Cardiac muscle cell (in vitro differentiated cells and primary cell): Measurements from ENCODE around the gene EHF. TPM values are rescaled to one million over a fixed set of nuclear protein-coding genes. Genes with fewer than 3 reads are reported as not detected.

Experiments used
- DNase-seq, 2 donors: peaks; one replicate each; pipeline versions ENCODE4 v3.0.0 to v3.0.0-alpha.2; 2010 to 2017; ENCODE audit warnings: low read depth in 1 of 2, low spot score in 1 of 2
- H3K27ac ChIP-seq: fragments of 200-600 bp; sonication (generic); 2 replicates; pipeline ENCODE4 v1.5.1; 2016
- H3K27me3 ChIP-seq: fragments of 200-600 bp; sonication (generic); 2 replicates; pipeline ENCODE4 v1.6.0; 2016; ENCODE audit warnings: control low read depth
- H3K36me3 ChIP-seq: fragments of 200-600 bp; sonication (generic); 2 replicates; pipeline ENCODE4 v1.5.1; 2016; ENCODE audit warnings: control low read depth
- H3K4me1 ChIP-seq: fragments of 200-600 bp; sonication (generic); 2 replicates; pipeline ENCODE4 v1.8.1; 2017; ENCODE audit warnings: low read depth, mild to moderate bottlenecking, mixed run types
- H3K4me3 ChIP-seq: fragments of 200-600 bp; sonication (generic); 2 replicates; pipeline ENCODE4 v1.5.1; 2016; ENCODE audit warnings: mild to moderate bottlenecking
- H3K9me3 ChIP-seq: fragments of 200-600 bp; sonication (generic); 2 replicates; pipeline ENCODE4 v1.5.1; 2017; ENCODE audit warnings: low read depth, mild to moderate bottlenecking, control low read depth
- polyA plus RNA-seq: library from polyadenylated mRNA; unstranded; fragments of >200 nt; fragmentation: Nextera tagmentation; extraction: Ambion mirVana; gene quantifications from 2 replicates; pipeline ENCODE4 v1.2.1, GENCODE V29; 2016
- total RNA-seq: library from RNA; depleted of rRNA; stranded (reverse); fragments of >200 nt; gene quantifications from 2 replicates; pipeline ENCODE4 v1.2.3, GENCODE V29; 2016
- TF ChIP-seq, protein P1 (sequence below): IDR thresholded peaks from 2 replicates; pipeline ENCODE4 v1.5.1; 2012; ENCODE audit warnings: low read depth, mild to moderate bottlenecking, low read length

Gene EHF
- total and polyA plus RNA-seq, 2 experiments from 2014 or later, result not detected

GRCh38 chr11:34671117-34671516, 50.2 kb downstream of the EHF start:
- H3K4me1 ChIP-seq, result no peaks in the 10 kb centered on the region
- H3K4me3 ChIP-seq, result no peak overlapping the region
- no peak overlapping the region for H3K27ac ChIP-seq
- no peaks in the 10 kb centered on the region for H3K27me3 ChIP-seq
- H3K9me3 ChIP-seq, result no peaks in the 10 kb centered on the region
- TF ChIP-seq, protein P1, sequence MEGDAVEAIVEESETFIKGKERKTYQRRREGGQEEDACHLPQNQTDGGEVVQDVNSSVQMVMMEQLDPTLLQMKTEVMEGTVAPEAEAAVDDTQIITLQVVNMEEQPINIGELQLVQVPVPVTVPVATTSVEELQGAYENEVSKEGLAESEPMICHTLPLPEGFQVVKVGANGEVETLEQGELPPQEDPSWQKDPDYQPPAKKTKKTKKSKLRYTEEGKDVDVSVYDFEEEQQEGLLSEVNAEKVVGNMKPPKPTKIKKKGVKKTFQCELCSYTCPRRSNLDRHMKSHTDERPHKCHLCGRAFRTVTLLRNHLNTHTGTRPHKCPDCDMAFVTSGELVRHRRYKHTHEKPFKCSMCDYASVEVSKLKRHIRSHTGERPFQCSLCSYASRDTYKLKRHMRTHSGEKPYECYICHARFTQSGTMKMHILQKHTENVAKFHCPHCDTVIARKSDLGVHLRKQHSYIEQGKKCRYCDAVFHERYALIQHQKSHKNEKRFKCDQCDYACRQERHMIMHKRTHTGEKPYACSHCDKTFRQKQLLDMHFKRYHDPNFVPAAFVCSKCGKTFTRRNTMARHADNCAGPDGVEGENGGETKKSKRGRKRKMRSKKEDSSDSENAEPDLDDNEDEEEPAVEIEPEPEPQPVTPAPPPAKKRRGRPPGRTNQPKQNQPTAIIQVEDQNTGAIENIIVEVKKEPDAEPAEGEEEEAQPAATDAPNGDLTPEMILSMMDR, result no peak
- H3K36me3 ChIP-seq, result no peaks in the 10 kb centered on the region
- DNase-seq, result no peak

DNA sequence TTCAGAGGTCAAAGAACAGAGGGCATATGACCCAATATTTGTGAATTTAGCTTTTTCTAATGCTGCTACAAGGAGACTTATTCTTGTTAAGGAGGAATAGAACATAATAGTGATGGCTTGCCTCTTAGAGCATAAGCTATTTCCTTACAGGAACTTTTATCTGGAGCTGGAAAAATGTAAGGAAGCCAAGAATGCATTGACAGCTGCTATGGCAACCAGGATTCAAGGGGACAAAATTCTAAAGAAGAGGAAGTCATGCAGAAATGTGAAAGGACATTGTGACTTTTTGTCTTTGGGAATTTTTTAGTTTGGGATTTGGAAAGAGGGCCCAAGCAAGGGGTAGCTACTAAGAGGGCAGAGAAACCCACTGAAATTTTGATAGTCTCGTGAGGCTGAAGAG, 51.1 kb downstream of the EHF start:
- H3K27me3 ChIP-seq, result no peaks in the 10 kb centered on the region
- no peak overlapping the region for H3K4me3 ChIP-seq
- no peaks in the 10 kb centered on the region for H3K36me3 ChIP-seq
- H3K4me1 ChIP-seq, result no peaks in the 10 kb centered on the region
- no peaks in the 10 kb centered on the region for H3K9me3 ChIP-seq
- DNase-seq, result no peak
- no peak overlapping the region for H3K27ac ChIP-seq
- TF ChIP-seq, protein P1, result no peak

DNA sequence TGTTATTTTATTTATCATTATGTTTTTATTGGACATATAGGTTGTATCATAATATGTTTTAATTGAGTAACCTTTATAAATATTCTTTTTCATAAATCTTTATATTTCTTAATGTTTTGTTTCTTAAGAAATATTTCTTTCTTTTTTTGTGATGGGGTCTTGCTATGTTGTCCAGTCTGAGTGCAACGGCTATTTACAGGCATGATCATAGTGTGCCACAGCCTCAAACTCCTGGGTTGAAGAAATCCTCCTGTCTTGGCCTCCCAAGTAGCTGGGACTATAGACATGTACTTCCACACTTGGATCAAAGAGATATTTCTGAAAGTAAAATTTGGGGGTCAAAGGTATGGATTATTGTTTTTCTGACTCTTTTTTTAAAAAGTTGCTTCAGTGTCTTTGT, 53.1 kb downstream of the EHF start:
- Histone ChIP-seq H3K27me3 (no peaks in the 10 kb centered on the region), H3K27ac (no peak overlapping the region), H3K4me1 (no peaks in the 10 kb centered on the region), H3K9me3 (no peaks in the 10 kb centered on the region), H3K4me3 (no peak overlapping the region), H3K36me3 (no peaks in the 10 kb centered on the region)
- DNase-seq, result no peak
- TF ChIP-seq, protein P1, result no peak

GRCh38 chr11:34676227-34676626, 55.3 kb downstream of the EHF start:
- TF ChIP-seq, protein P1, result no peak
- H3K4me1 ChIP-seq, result no peaks in the 10 kb centered on the region
- no peak overlapping the region for H3K4me3 ChIP-seq
- H3K36me3 ChIP-seq, result no peaks in the 10 kb centered on the region
- no peak for DNase-seq
- no peaks in the 10 kb centered on the region for H3K27me3 ChIP-seq
- no peaks in the 10 kb centered on the region for H3K9me3 ChIP-seq
- no peak overlapping the region for H3K27ac ChIP-seq

DNA sequence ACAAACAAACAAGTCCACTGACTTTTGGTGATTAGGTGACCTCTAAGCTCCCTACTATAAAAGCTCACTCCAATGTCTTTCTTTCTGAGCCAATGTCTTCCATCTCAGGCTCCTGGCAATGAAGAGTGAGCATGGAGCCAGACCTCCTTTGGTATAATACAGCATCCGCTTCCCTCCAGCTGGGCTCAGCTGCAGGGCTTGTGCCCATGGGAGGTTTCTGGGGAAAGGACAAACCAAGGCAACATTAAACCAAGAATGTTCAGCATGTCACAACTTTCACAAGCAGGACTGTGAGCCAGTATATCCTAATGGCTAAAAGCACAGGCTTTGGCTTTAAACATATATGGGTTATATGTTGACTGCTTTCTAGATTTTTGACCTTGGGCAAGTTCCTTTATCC, 58.8 kb downstream of the EHF start:
- TF ChIP-seq, protein P1, result no peak
- Histone ChIP-seq H3K4me3 (no peak overlapping the region), H3K9me3 (no peaks in the 10 kb centered on the region), H3K36me3 (no peaks in the 10 kb centered on the region), H3K27ac (no peak overlapping the region), H3K27me3 (no peaks in the 10 kb centered on the region), H3K4me1 (no peaks in the 10 kb centered on the region)
- DNase-seq, result no peak

DNA sequence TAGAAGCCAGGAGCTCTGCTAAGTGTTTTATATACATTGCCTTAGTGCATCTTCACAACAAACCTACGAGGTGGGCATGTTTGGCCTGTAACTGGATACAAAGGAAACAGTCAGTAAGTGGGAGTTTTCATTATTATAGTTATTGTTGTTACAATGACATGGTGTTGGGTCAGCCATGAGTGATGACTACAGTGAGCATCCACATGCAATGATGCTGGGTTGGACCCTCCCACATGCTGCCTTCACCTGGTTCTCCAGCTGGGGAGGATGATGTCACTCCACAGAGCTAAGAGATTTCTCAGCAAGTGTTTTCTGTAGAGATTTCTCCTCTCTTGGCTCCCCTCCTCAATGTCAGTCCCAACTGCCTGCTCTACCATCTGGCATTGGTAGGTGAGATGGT, 59.3 kb downstream of the EHF start:
- Histone ChIP-seq H3K4me1 (no peaks in the 10 kb centered on the region), H3K9me3 (no peaks in the 10 kb centered on the region), H3K36me3 (no peaks in the 10 kb centered on the region), H3K4me3 (no peak overlapping the region), H3K27me3 (no peaks in the 10 kb centered on the region), H3K27ac (no peak overlapping the region)
- DNase-seq, result no peak
- TF ChIP-seq, protein P1, result no peak
